HUES64 (cell line): ENCODE data around the gene MMAA. TPM values are rescaled to one million over a fixed set of nuclear protein-coding genes. Genes with fewer than 3 reads are reported as not detected.
"Not testable (repeated sequence)": the region's sequence is repeated elsewhere in the genome, so short reads cannot be mapped to it uniquely, and the experiment has no call there.

Experiments
- H3K27ac ChIP-seq: 2 replicates; pipeline ENCODE4 v1.7.0; 2013; ENCODE audit warnings: low read depth, low read length, inconsistent platforms
- H3K27me3 ChIP-seq: 2 replicates; pipeline ENCODE4 v1.6.1; 2013; ENCODE audit warnings: mild to moderate bottlenecking, low read length; ENCODE audit not compliant: insufficient read depth
- H3K36me3 ChIP-seq: 2 replicates; pipeline ENCODE4 v1.6.1; 2013; ENCODE audit warnings: mild to moderate bottlenecking, low read length; ENCODE audit not compliant: insufficient read depth
- H3K4me1 ChIP-seq: 2 replicates; pipeline ENCODE4 v1.6.1; 2013; ENCODE audit warnings: mild to moderate bottlenecking, low read length, moderate library complexity; ENCODE audit not compliant: insufficient read depth
- H3K4me3 ChIP-seq: 2 replicates; pipeline ENCODE4 v1.5.1; 2013; ENCODE audit warnings: mild to moderate bottlenecking, low read length, moderate library complexity
- H3K9ac ChIP-seq: 2 replicates; pipeline ENCODE4 v1.6.1; 2013; ENCODE audit warnings: mild to moderate bottlenecking, low read depth, low read length
- H3K9me3 ChIP-seq: 2 replicates; pipeline ENCODE4 v1.6.1; 2013; ENCODE audit warnings: low read depth, low read length; ENCODE audit not compliant: insufficient read depth
- WGBS: fragments of 150-250, 120-280 bp; methylation state at CpG from one replicate; pipeline ENCODE4 v1.1.7; 2013; ENCODE audit warnings: missing lambda C conversion rate; 5-methylcytosine and 5-hydroxymethylcytosine counted together
- polyA plus RNA-seq, 2 experiments: library from polyadenylated mRNA; stranded (reverse); fragments of 50-300 nt; gene quantifications; one replicate each; pipeline ENCODE4 v1.2.3, GENCODE V29; 2013

Gene MMAA
- polyA plus RNA-seq (2013, experiment 1 of 2) = 3.8 TPM
- polyA plus RNA-seq (2013, experiment 2 of 2) = 4.2 TPM

DNA sequence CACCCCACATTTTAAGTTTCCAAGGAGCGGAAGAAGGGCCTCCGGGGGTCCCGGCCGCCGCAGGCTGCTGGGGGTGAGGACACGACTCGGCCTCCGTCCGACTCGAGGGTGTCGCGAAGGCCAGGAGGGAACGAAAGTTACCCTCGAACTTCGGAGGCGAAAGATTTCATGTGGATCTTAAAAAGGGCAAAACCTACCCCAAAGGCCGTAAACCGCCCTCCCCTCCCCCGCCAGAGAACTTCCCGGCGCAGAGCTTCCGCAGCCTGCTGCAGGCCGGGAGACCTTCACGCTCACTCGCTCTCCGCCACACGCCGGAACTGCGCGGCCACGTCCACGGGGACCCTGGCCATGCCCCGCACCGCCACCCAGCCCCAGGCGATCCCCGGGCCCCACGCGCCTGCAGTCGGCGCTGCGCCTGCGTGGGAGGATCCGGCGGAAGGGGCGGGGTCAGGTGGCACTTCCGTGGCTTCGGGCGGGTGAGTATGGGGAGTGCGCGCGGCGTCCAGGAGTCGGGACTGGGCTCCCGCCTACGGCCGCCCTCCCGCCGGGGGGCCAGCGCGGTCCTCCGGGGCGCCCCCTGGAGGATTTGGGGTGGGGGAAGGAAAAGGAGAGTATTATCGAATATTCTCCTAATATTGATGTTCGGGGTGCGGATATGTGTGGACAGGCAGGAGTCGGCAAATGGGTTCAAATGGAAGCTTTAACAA, at the start of gene MMAA:
MMAA (plus strand) TSS at position 454 of the 707 bp plus-strand sequence. CDS start 19,755 bp downstream, outside the sequence.
- Histone ChIP-seq H3K4me3 (peak within 1 kb of the TSS; percentile 75), H3K9me3 (peaks cover 11% of the 10 kb centered on the region), H3K4me1 (peaks cover 16% of the 10 kb centered on the region), H3K9ac (peak within 1 kb of the TSS; percentile 90), H3K27ac (peak within 1 kb of the TSS; percentile 73), H3K27me3 (no peaks in the 10 kb centered on the region), H3K36me3 (0 out of 2 replicates have a peak, but pooled peaks cover 2% of the 10 kb centered on the region)
- 1% methylated on average over 66 of the region's 66 CpGs for WGBS

DNA sequence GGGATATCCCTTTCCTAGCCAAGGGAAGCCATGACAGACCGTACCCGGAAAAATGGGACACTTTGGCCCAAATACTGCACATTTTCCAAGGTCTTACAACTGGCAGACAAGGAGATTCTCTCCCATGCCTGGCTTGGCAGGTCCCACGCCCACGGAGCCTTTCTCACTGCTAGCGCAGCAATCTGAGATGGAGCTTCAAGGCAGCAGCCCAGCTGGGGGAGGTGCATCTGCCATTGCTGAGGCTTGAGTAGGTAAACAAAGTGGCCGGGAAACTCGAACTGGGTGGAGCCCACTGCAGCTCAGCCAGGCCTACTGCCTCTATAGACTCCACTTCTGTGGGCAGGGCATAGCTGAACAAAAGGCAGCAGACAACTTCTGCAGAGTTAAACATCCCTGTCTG, 44.6 kb upstream of the MMAA start:
- H3K9me3 ChIP-seq, H3K4me3 ChIP-seq, H3K9ac ChIP-seq, H3K27ac ChIP-seq, H3K36me3 ChIP-seq, H3K4me1 ChIP-seq, H3K27me3 ChIP-seq: not testable (repeated sequence)
- 87% methylated on average over 7 of the region's 7 CpGs for WGBS

- Histone ChIP-seq H3K36me3 (no peaks in the 10 kb centered on the region), H3K4me3 (no peak overlapping the region), H3K9ac (no peak overlapping the region), H3K27me3 (no peaks in the 10 kb centered on the region), H3K4me1 (no peaks in the 10 kb centered on the region), H3K9me3 (no peaks in the 10 kb centered on the region), H3K27ac (no peak overlapping the region)
- 91% methylated on average over 2 of the region's 3 CpGs for WGBS
These were observed 38.3 kb upstream of the MMAA start for GRCh38 chr4:145580906-145581305.

GRCh38 chr4:145583191-145584055, 35.8 kb upstream of the MMAA start:
- Histone ChIP-seq H3K27ac (no peak overlapping the region), H3K4me1 (no peaks in the 10 kb centered on the region), H3K27me3 (no peaks in the 10 kb centered on the region), H3K4me3 (no peak overlapping the region), H3K9ac (no peak overlapping the region), H3K9me3 (no peaks in the 10 kb centered on the region), H3K36me3 (no peaks in the 10 kb centered on the region)
- WGBS = 92% methylated on average over 4 of the region's 6 CpGs

GRCh38 chr4:145587088-145587754, 32.0 kb upstream of the MMAA start:
- 63% methylated on average over 3 of the region's 3 CpGs for WGBS
- Histone ChIP-seq H3K27ac (no peak overlapping the region), H3K9ac (no peak overlapping the region), H3K4me3 (no peak overlapping the region), H3K36me3 (no peaks in the 10 kb centered on the region), H3K9me3 (0 out of 2 replicates have a peak, but pooled peaks cover 2% of the 10 kb centered on the region), H3K27me3 (no peaks in the 10 kb centered on the region), H3K4me1 (no peaks in the 10 kb centered on the region)

- 88% methylated on average over 2 of the region's 2 CpGs for WGBS
- H3K36me3 ChIP-seq, H3K27ac ChIP-seq: not testable (repeated sequence)
These were observed 29.8 kb upstream of the MMAA start for GRCh38 chr4:145589381-145589780.

GRCh38 chr4:145589916-145590702, 29.1 kb upstream of the MMAA start:
- no peak overlapping the region for H3K4me3 ChIP-seq
- no peak overlapping the region for H3K9ac ChIP-seq
- H3K36me3 ChIP-seq = no peaks in the 10 kb centered on the region
- H3K4me1 ChIP-seq = no peaks in the 10 kb centered on the region
- 0 out of 2 replicates have a peak, but pooled peaks cover 2% of the 10 kb centered on the region for H3K9me3 ChIP-seq
- no peak overlapping the region for H3K27ac ChIP-seq
- WGBS = 93% methylated on average over 2 of the region's 3 CpGs
- H3K27me3 ChIP-seq = no peaks in the 10 kb centered on the region

More at GRCh38 chr4:145589381-145589780, 29.8 kb upstream of the MMAA start:
- H3K9me3 ChIP-seq, H3K4me1 ChIP-seq, H3K9ac ChIP-seq, H3K4me3 ChIP-seq, H3K27me3 ChIP-seq: not testable (repeated sequence)

DNA sequence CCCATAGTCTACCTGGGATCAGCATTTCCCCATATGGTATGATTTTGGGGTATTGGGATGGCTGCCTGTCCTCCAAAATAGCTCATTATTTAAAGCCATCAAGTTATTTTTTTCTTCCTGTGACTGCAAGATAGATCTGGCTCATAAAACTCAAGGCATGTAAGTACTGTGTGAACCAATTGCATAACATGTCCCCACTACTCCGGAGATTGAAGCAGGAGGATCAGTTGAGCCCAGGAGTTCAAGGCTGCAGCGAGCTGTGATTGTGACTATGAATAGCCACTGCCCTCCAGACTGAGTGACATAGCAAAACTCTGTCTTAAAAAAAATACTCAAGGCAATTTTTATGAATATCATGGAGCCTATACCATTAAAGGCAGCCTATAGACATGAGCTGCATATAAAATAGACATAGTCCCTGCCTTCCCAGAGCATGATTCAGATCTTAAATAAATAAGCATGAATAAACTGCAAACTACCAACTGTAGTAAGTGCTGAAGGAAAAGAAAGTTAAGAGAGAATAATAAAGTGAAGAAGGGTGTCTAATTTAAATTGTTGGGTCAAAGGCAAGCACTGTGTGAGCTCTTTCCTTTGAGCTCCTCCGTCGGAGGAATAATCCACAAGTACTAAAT, 16.9 kb upstream of the MMAA start:
- no peak overlapping the region for H3K27ac ChIP-seq
- 93% methylated on average over 2 of the region's 4 CpGs for WGBS
- no peaks in the 10 kb centered on the region for H3K36me3 ChIP-seq
- no peak overlapping the region for H3K9ac ChIP-seq
- no peaks in the 10 kb centered on the region for H3K4me1 ChIP-seq
- peaks cover 7% of the 10 kb centered on the region for H3K9me3 ChIP-seq
- no peak overlapping the region for H3K4me3 ChIP-seq
- no peaks in the 10 kb centered on the region for H3K27me3 ChIP-seq

DNA sequence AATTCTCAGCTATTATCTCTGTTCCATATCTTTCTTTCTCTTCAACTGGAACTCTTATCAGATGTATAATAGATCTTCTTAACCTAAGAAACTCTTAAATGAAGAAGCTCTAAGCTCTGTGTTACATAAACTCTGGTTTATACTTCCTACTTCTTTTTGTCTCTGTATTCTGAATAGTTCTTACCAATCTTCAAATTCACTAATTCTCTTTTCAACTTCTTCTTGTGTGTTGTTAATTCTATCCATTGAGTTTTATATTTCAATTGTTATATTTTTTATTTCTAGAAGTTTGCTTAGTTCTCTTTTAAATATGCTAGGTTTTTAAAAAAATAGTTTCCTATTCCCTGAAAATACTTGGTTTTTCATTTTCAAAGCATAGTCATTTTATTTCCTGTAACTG, 13.2 kb upstream of the MMAA start:
- no peak overlapping the region for H3K4me3 ChIP-seq
- H3K9me3 ChIP-seq = no peaks in the 10 kb centered on the region
- H3K9ac ChIP-seq = no peak overlapping the region
- H3K36me3 ChIP-seq = no peaks in the 10 kb centered on the region
- no peaks in the 10 kb centered on the region for H3K27me3 ChIP-seq
- no peak overlapping the region for H3K27ac ChIP-seq
- H3K4me1 ChIP-seq = no peaks in the 10 kb centered on the region
